Stomach (tissue), 9 donors: Measurements from ENCODE around the gene ZNF629. TPM values are rescaled to one million over a fixed set of nuclear protein-coding genes. Genes with fewer than 3 reads are reported as not detected.

Experiments
- DNase-seq, 2 donors: peaks; one replicate each; pipeline versions ENCODE4 v3.0.0 to v3.0.0-alpha.2; 2013 to 2019
- H3K27ac ChIP-seq, 5 donors: fragments of 200-600 bp in 4 of 5; sonication (generic) in 4 of 5; one replicate each; pipeline ENCODE4 v1.5.1; 2013 to 2019; ENCODE audit warnings: mild to moderate bottlenecking in 1 of 5, moderate library complexity in 1 of 5
- H3K27me3 ChIP-seq, 3 donors: fragments of 200-600 bp; sonication (generic); one replicate each; pipeline ENCODE4 v1.5.1; 2017 to 2019; ENCODE audit warnings: mixed run types in 1 of 3
- H3K36me3 ChIP-seq, 4 donors: fragments of 200-600 bp; sonication (generic); 1 replicate in 3 of 4; 2 replicates in 1 of 4; pipeline ENCODE4 v1.5.1; 2016 to 2019
- H3K4me1 ChIP-seq, 4 donors: fragments of 200-600 bp; sonication (generic); one replicate each; pipeline ENCODE4 v1.5.1; 2016 to 2019
- H3K4me3 ChIP-seq, 4 donors: fragments of 200-600 bp; sonication (generic) in 3 of 4; one replicate each; pipeline ENCODE4 v1.5.1; 2016 to 2019; ENCODE audit warnings: mild to moderate bottlenecking in 1 of 4
- H3K9me3 ChIP-seq, 4 donors: fragments of 200-600 bp; sonication (generic); one replicate each; pipeline ENCODE4 v1.5.1; 2016 to 2019
- CTCF ChIP-seq, 7 experiments: fragments of 450-650 bp in 4 of 7; fragments of 200-600 bp in 3 of 7; sonication (generic) in 3 of 7; IDR thresholded peaks; one replicate each; pipeline ENCODE4 v1.5.1; 2016 to 2019; ENCODE audit warnings: antibody characterized with exemption in 7 of 7, control low read depth in 2 of 7, mild to moderate bottlenecking in 1 of 7
- EP300 ChIP-seq: sonication (generic); formaldehyde crosslinking; IDR thresholded peaks from one replicate; pipeline ENCODE4 v1.6.1; 2017; ENCODE audit warnings: antibody characterized with exemption
- POLR2A ChIP-seq, 4 donors: fragments of 450-650 bp; IDR thresholded peaks; one replicate each; pipeline ENCODE4 v1.6.1; 2016; ENCODE audit warnings: antibody characterized with exemption in 4 of 4, control low read depth in 2 of 4, mild to moderate bottlenecking in 1 of 4, moderate library complexity in 1 of 4
- POLR2AphosphoS5 ChIP-seq, 3 donors: sonication (generic); formaldehyde crosslinking; IDR thresholded peaks; one replicate each; pipeline ENCODE4 v1.6.1; 2016; ENCODE audit warnings: antibody characterized with exemption in 3 of 3
- WGBS, 5 donors: extraction: QIAGEN DNeasy Blood & Tissue Kit in 3 of 5; methylation state at CpG; one replicate each; pipeline versions ENCODE4 v1.1.5 to v1.1.7; 2013 to 2018; 5-methylcytosine and 5-hydroxymethylcytosine counted together
- intact Hi-C: fragments of 100-400 bp; cut with DNase I; formaldehyde crosslinking; loops from one replicate; pipeline ENCODE4 v1.15.1; 2023; ENCODE audit warnings: low total_unique reads
- polyA plus RNA-seq, 3 donors: library from polyadenylated mRNA; stranded (reverse); fragments of 200-250 nt; gene quantifications; one replicate each; pipeline ENCODE4 v1.2.3, GENCODE V29; 2013
- total RNA-seq, 5 donors: library from RNA; depleted of rRNA; stranded (reverse); fragments of >200 nt; gene quantifications; one replicate each; pipeline versions ENCODE4 v1.1.0 to v1.2.3, GENCODE V29; 2014 to 2016
- donor health status: healthy with polysubstance abuse.
- donor health status: Bipolar disorder and iron deficiency.
- donor health status: healthy.

The ZNF629 gene
- total and polyA plus RNA-seq, 8 donors: 4.4 to 21.3 (median 10.9) TPM

GRCh38 chr16:30766206-30766932 lies 20.6 kb downstream of the ZNF629 start:
- TF ChIP-seq CTCF (IDR thresholded peaks at IDR 0.05) (no peak), POLR2A (IDR thresholded peaks at IDR 0.05) (no peak), EP300 (no peak), POLR2AphosphoS5 (IDR thresholded peaks at IDR 0.05) (no peak)
- peaks cover 71 to 85% (median 84%) of the 10 kb centered on the region in 4 donors for H3K36me3 ChIP-seq
- H3K9me3 ChIP-seq: no peaks in the 10 kb centered on the region
- H3K4me3 ChIP-seq: no peak overlapping the region
- no peak for DNase-seq
- WGBS, 5 donors: 89 to 93% (median 91%) methylated on average over 26 to 29 of the region's 29 CpGs
- H3K27me3 ChIP-seq: no peaks in the 10 kb centered on the region
- intact Hi-C loops: no loop called here
- peaks cover 16 to 32% (median 26%) of the 10 kb centered on the region in 4 donors for H3K4me1 ChIP-seq
- no peak overlapping the region for H3K27ac ChIP-seq

GRCh38 chr16:30764816-30765465 lies 22.1 kb downstream of the ZNF629 start:
- DNase-seq: no peak
- TF ChIP-seq EP300: no peak
- no peak for TF ChIP-seq POLR2A (IDR thresholded peaks at IDR 0.05)
- no peak for TF ChIP-seq POLR2AphosphoS5 (IDR thresholded peaks at IDR 0.05)
- no peak for TF ChIP-seq CTCF (IDR thresholded peaks at IDR 0.05)
- no peak overlapping the region for H3K27ac ChIP-seq
- peaks cover 58 to 72% (median 70%) of the 10 kb centered on the region in 4 donors for H3K36me3 ChIP-seq
- H3K27me3 ChIP-seq: no peaks in the 10 kb centered on the region
- H3K4me3 ChIP-seq: no peak overlapping the region
- H3K4me1 ChIP-seq: peaks cover 22 to 46% (median 40%) of the 10 kb centered on the region in 4 donors
- no peaks in the 10 kb centered on the region for H3K9me3 ChIP-seq
- intact Hi-C loops: no loop called here
- 94 to 96% (median 95%) methylated on average over 7 to 12 of the region's 12 CpGs for WGBS, 5 donors

DNA sequence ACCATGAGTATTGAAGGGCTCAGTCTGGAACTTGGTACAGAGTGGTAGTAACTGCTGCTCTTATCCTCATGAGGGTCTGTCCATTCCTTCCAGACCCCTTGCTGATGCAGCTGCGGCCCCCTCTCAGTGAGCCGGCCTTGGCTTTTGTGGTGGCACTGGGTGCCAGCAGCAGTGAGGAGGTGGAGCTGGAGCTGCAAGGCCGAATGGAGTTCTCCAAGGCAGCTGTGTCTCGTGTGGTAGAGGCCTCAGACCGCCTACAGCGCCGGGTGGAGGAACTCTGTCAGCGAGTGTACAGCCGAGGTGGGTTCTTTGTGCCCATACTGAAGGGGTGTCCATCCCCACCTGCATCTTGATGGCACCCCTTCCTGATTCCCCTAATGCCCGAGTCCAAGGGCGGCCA lies 22.9 kb downstream of the ZNF629 start:
- intact Hi-C loops: no loop called here
- 90 to 94% (median 91%) methylated on average over 8 to 11 of the region's 11 CpGs for WGBS, 5 donors
- H3K36me3 ChIP-seq: peaks cover 50 to 72% (median 65%) of the 10 kb centered on the region in 4 donors

More for the DNA sequence above, 22.9 kb downstream of the ZNF629 start:
- Histone ChIP-seq H3K27me3 (no peaks in the 10 kb centered on the region), H3K4me3 (peak overlapping the region in 1 of 4 donors; percentile 80), H3K4me1 (peaks cover 22 to 47% (median 44%) of the 10 kb centered on the region in 4 donors), H3K27ac (no peak overlapping the region), H3K9me3 (no peaks in the 10 kb centered on the region)
- TF ChIP-seq POLR2AphosphoS5 (IDR thresholded peaks at IDR 0.05): no peak
- no peak for TF ChIP-seq POLR2A (IDR thresholded peaks at IDR 0.05)
- TF ChIP-seq CTCF (IDR thresholded peaks at IDR 0.05): no peak
- TF ChIP-seq EP300: no peak
- DNase-seq: no peak
